HG02981 (cell line): ENCODE results near the gene SEC16A.

ENCODE experiments used
- ATAC-seq: cut with Tn5 transposase; IDR thresholded peaks from one replicate; pipeline ENCODE4 v1.9.1; 2021; ENCODE audit warnings: mild to moderate bottlenecking, moderate library complexity; ENCODE audit not compliant: unreplicated experiment

The SEC16A gene

GRCh38 chr9:136487672-136488071 is 4.8 kb upstream of the SEC16A start:
- ATAC-seq, result no peak

- ATAC-seq, result no peak
These were observed 4.2 kb upstream of the SEC16A start for GRCh38 chr9:136486823-136487620.

GRCh38 chr9:136486131-136486530 is 3.3 kb upstream of the SEC16A start:
- no peak for ATAC-seq

- ATAC-seq, result no peak
These were observed 2.5 kb upstream of the SEC16A start for GRCh38 chr9:136485049-136486045.

- no peak for ATAC-seq
These were observed 1.6 kb upstream of the SEC16A start for GRCh38 chr9:136484153-136485048.

GRCh38 chr9:136483589-136484152 is 831 bp upstream of the SEC16A start:
- peak; percentile 56 for ATAC-seq

GRCh38 chr9:136482046-136482792 is 621 bp downstream of the SEC16A start:
- no peak for ATAC-seq

GRCh38 chr9:136481558-136481957 is 1.3 kb downstream of the SEC16A start:
- no peak for ATAC-seq

- ATAC-seq, result no peak
These were observed 6.3 kb downstream of the SEC16A start for GRCh38 chr9:136476369-136477150.

- ATAC-seq, result no peak
These were observed 7.6 kb downstream of the SEC16A start for GRCh38 chr9:136474974-136475865.

GRCh38 chr9:136474021-136474640 is 8.7 kb downstream of the SEC16A start:
- ATAC-seq, result no peak

GRCh38 chr9:136473354-136473721 is 9.5 kb downstream of the SEC16A start:
- no peak for ATAC-seq

- ATAC-seq, result no peak
These were observed 10.0 kb downstream of the SEC16A start for GRCh38 chr9:136472640-136473353.

GRCh38 chr9:136471802-136472487 is 10.9 kb downstream of the SEC16A start:
- no peak for ATAC-seq

- ATAC-seq, result no peak
These were observed 11.9 kb downstream of the SEC16A start for GRCh38 chr9:136470792-136471469.

- ATAC-seq, result no peak
These were observed 12.5 kb downstream of the SEC16A start for GRCh38 chr9:136470356-136470755.
